ENCODE measurements around the gene U2SURP. TPM values are rescaled to one million over a fixed set of nuclear protein-coding genes. Genes with fewer than 3 reads are reported as not detected.

The U2SURP gene
- total RNA-seq, 1 experiment from 2014 or later, result 168 TPM

GRCh38 chr3:143089965-143090364, 88.6 kb downstream of the U2SURP start:
- peaks cover 14 to 18% of the 10 kb centered on the region in 2 experiments for H3K9me3 Mint-ChIP-seq
- H3K4me1 Mint-ChIP-seq, result peaks cover 0 to 3% of the 10 kb centered on the region in 2 experiments; a peak in 1 of 4 replicates
- no peaks in the 10 kb centered on the region for H4K20me1 ChIP-seq (ENCODE audit: control insufficient read depth, insufficient read depth, insufficient read length)
- no peak overlapping the region for H4K8ac ChIP-seq (replicated peaks; ENCODE audit: insufficient read length, low read depth, low read length)
- no peaks in the 10 kb centered on the region for H3K79me2 ChIP-seq (ENCODE audit: insufficient read depth, low read length)
- H4K91ac ChIP-seq (ENCODE audit: insufficient read length, low read depth, low read length), result no peak overlapping the region
- H2BK5ac ChIP-seq (ENCODE audit: insufficient read length, low read length), result no peak overlapping the region
- no peaks in the 10 kb centered on the region for H3K79me1 ChIP-seq (ENCODE audit: insufficient read depth, low read depth, low read length, poor library complexity, severe bottlenecking)
- TF ChIP-seq, protein P1, sequence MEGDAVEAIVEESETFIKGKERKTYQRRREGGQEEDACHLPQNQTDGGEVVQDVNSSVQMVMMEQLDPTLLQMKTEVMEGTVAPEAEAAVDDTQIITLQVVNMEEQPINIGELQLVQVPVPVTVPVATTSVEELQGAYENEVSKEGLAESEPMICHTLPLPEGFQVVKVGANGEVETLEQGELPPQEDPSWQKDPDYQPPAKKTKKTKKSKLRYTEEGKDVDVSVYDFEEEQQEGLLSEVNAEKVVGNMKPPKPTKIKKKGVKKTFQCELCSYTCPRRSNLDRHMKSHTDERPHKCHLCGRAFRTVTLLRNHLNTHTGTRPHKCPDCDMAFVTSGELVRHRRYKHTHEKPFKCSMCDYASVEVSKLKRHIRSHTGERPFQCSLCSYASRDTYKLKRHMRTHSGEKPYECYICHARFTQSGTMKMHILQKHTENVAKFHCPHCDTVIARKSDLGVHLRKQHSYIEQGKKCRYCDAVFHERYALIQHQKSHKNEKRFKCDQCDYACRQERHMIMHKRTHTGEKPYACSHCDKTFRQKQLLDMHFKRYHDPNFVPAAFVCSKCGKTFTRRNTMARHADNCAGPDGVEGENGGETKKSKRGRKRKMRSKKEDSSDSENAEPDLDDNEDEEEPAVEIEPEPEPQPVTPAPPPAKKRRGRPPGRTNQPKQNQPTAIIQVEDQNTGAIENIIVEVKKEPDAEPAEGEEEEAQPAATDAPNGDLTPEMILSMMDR (conservative IDR thresholded peaks at IDR 0.05), result no peak
- H2BK120ac ChIP-seq (ENCODE audit: low read depth, low read length, poor library complexity, severe bottlenecking), result no peak overlapping the region
- H3K36me3 Mint-ChIP-seq (ENCODE audit: insufficient read depth in 1 of 3, low read depth in 3 of 3), result peaks cover 3 to 11% (median 6%) of the 10 kb centered on the region in 3 experiments
- DNase-seq, result no peak
- H3K9me3 ChIP-seq (ENCODE audit: control insufficient read depth, low read depth, low read length), result no peaks in the 10 kb centered on the region
- no peak overlapping the region for H3K4ac ChIP-seq (ENCODE audit: low read depth, low read length)
- no peak overlapping the region for H2AK5ac ChIP-seq (ENCODE audit: insufficient read length, low read length)
- H3K27ac Mint-ChIP-seq, result no peak overlapping the region
- H3K23me2 ChIP-seq (ENCODE audit: insufficient read length, low read depth, low read length, poor library complexity, severe bottlenecking), result no peaks in the 10 kb centered on the region
- H3K27me3 ChIP-seq (ENCODE audit: insufficient read depth, low read length), result no peaks in the 10 kb centered on the region
- WGBS (ENCODE audit: extremely low coverage, insufficient read length, low lambda C conversion rate), result no CpG with 5 or more reads among the region's 4 CpGs
- no peak overlapping the region for H2BK20ac ChIP-seq (ENCODE audit: low read depth, low read length, poor library complexity, severe bottlenecking)
- H3K56ac ChIP-seq (ENCODE audit: insufficient read length, low read depth, low read length), result no peak overlapping the region
- no peak overlapping the region for H3K14ac ChIP-seq (ENCODE audit: insufficient read depth, low read length)
- H2AFZ ChIP-seq (ENCODE audit: low read length), result no peak overlapping the region
- no peak overlapping the region for H3K27ac ChIP-seq (ENCODE audit: insufficient read length, low read depth, low read length)
- no peaks in the 10 kb centered on the region for H3K27me3 Mint-ChIP-seq (ENCODE audit: low read depth)
- H3T11ph ChIP-seq (ENCODE audit: low read length), result no peak overlapping the region
- no peaks in the 10 kb centered on the region for H3K4me1 ChIP-seq (ENCODE audit: insufficient read depth, low read length)
- H3K23ac ChIP-seq (ENCODE audit: insufficient read length, low read depth, low read length), result no peak overlapping the region
- no peak overlapping the region for H4K5ac ChIP-seq (ENCODE audit: insufficient read length, low read depth, low read length)
- no peak overlapping the region for H3K4me3 Mint-ChIP-seq
- H3K4me2 ChIP-seq (ENCODE audit: insufficient read depth, insufficient read length, low read length), result no peak overlapping the region
- H3K9ac ChIP-seq (ENCODE audit: extremely low read depth, insufficient read length, low read length), result no peak overlapping the region
- no peak overlapping the region for H2BK12ac ChIP-seq (ENCODE audit: insufficient read length, low read depth, low read length)
- H2BK15ac ChIP-seq (ENCODE audit: low read depth, low read length), result no peak overlapping the region
- H3K18ac ChIP-seq (ENCODE audit: insufficient read length, low read depth, low read length), result no peak overlapping the region

All from H9 (cell line).